Cardiac muscle cell (in vitro differentiated cells and primary cell): ENCODE measurements around the gene TIAM2. TPM values are rescaled to one million over a fixed set of nuclear protein-coding genes. Genes with fewer than 3 reads are reported as not detected.

Experiments
- DNase-seq, 2 donors: peaks; one replicate each; pipeline versions ENCODE4 v3.0.0 to v3.0.0-alpha.2; 2010 to 2017; ENCODE audit warnings: low read depth in 1 of 2, low spot score in 1 of 2
- H3K27ac ChIP-seq: fragments of 200-600 bp; sonication (generic); 2 replicates; pipeline ENCODE4 v1.5.1; 2016
- H3K27me3 ChIP-seq: fragments of 200-600 bp; sonication (generic); 2 replicates; pipeline ENCODE4 v1.6.0; 2016; ENCODE audit warnings: control low read depth
- H3K36me3 ChIP-seq: fragments of 200-600 bp; sonication (generic); 2 replicates; pipeline ENCODE4 v1.5.1; 2016; ENCODE audit warnings: control low read depth
- H3K4me1 ChIP-seq: fragments of 200-600 bp; sonication (generic); 2 replicates; pipeline ENCODE4 v1.8.1; 2017; ENCODE audit warnings: low read depth, mild to moderate bottlenecking, mixed run types
- H3K4me3 ChIP-seq: fragments of 200-600 bp; sonication (generic); 2 replicates; pipeline ENCODE4 v1.5.1; 2016; ENCODE audit warnings: mild to moderate bottlenecking
- H3K9me3 ChIP-seq: fragments of 200-600 bp; sonication (generic); 2 replicates; pipeline ENCODE4 v1.5.1; 2017; ENCODE audit warnings: low read depth, mild to moderate bottlenecking, control low read depth
- CTCF ChIP-seq: IDR thresholded peaks from 2 replicates; pipeline ENCODE4 v1.5.1; 2012; ENCODE audit warnings: low read depth, mild to moderate bottlenecking, low read length
- polyA plus RNA-seq: library from polyadenylated mRNA; unstranded; fragments of >200 nt; fragmentation: Nextera tagmentation; extraction: Ambion mirVana; gene quantifications from 2 replicates; pipeline ENCODE4 v1.2.1, GENCODE V29; 2016
- total RNA-seq: library from RNA; depleted of rRNA; stranded (reverse); fragments of >200 nt; gene quantifications from 2 replicates; pipeline ENCODE4 v1.2.3, GENCODE V29; 2016

TIAM2 gene
- total and polyA plus RNA-seq, 2 experiments from 2014 or later = 3.9 to 12.4 TPM

- no peak for TF ChIP-seq CTCF
- H3K9me3 ChIP-seq = no peaks in the 10 kb centered on the region
Measured at GRCh38 chr6:155163601-155164000, 168.5 kb downstream of the TIAM2 start.

DNA sequence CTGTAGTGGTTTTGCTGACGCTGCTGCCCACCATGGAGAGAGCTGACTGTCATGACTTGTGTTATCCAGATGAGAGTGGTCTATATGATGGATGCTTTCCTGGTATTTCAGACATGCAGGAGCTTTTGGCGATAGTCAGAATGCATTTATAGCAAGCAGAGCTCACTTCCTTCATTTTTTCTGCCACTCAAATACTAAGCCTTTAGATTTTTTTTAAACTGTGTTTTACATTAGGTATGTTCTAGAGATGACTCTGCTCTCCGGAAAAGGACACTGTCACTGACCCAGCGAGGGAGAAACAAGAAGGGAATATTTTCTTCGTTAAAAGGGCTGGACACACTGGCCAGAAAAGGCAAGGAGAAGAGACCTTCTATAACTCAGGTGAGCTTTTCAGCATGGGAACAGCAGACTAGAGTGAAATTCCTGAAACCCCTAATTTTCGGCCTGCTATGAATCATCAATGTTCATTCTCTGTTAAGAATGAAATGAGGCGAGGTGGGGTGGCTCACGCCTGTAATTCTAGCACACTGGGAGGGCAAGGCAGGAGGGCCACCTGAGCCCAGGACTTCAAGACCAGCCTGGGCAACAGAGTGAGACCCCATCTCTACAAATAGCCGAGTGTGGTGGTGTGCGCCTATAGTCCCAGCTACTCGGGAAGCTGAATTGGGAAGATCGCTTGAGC, 170.1 kb downstream of the TIAM2 start:
- no peak overlapping the region for H3K27ac ChIP-seq
- no peaks in the 10 kb centered on the region for H3K4me1 ChIP-seq
- no peak for DNase-seq
- H3K27me3 ChIP-seq = peaks cover 66% of the 10 kb centered on the region
- no peaks in the 10 kb centered on the region for H3K36me3 ChIP-seq
- H3K9me3 ChIP-seq = no peaks in the 10 kb centered on the region
- H3K4me3 ChIP-seq = no peak overlapping the region
- no peak for TF ChIP-seq CTCF

More at GRCh38 chr6:155163601-155164000, 168.5 kb downstream of the TIAM2 start:
- H3K4me1 ChIP-seq = no peaks in the 10 kb centered on the region
- H3K27ac ChIP-seq = no peak overlapping the region
- no peaks in the 10 kb centered on the region for H3K36me3 ChIP-seq
- no peak overlapping the region for H3K4me3 ChIP-seq
- no peak for DNase-seq
- H3K27me3 ChIP-seq = peaks cover 69% of the 10 kb centered on the region

DNA sequence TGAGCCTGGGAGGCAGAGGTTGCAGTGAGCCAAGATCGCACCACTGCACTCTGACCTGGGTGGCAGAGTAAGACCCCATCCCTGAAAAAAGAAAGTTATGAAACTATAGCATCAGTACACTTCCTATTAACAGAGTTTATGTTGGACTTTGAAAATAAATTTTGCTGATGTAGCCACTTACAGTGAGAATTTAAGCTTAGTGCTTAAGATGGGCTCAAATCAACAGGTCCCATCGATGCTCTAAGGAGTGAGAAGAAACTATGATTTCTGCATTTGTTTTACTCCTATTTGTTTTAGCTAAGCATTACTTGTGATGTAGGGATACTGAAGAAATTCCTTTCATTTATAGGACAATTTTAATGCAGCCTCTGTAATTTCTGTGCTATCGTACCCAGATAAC, 175.4 kb downstream of the TIAM2 start:
- no peak overlapping the region for H3K4me3 ChIP-seq
- TF ChIP-seq CTCF = no peak
- H3K9me3 ChIP-seq = no peaks in the 10 kb centered on the region
- DNase-seq = no peak
- no peaks in the 10 kb centered on the region for H3K36me3 ChIP-seq
- H3K27me3 ChIP-seq = peaks cover 66% of the 10 kb centered on the region
- H3K27ac ChIP-seq = no peak overlapping the region
- no peaks in the 10 kb centered on the region for H3K4me1 ChIP-seq

DNA sequence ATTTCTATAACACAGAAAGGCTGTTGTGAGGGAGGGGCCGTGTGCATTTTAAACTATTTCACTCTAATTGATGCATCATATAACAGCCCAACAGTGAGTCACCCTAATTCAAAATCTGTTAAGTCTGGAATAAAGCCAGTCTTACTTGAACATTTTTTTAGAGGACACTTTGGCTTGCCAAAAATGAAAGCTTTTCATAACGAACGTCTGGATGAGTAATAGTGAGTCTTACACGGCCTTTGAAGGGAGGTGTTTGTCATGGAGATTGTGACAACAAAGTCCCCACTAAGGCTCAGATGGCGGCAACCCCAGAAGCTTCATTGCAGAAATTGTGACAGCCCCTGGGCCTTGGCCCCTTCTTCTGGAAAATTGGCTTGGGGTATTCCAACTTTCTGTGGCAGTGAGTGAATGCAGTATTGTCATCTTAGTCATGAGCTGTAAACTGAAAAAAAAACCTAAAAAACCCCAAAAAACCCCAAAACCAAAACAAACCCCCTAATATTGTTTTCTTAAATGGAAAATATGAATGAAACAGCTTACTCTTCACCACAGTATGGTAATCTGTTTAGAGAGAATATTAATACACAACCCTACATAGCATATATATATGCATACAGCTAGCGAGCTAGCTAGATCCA, 176.1 kb downstream of the TIAM2 start:
- Histone ChIP-seq H3K4me1 (no peaks in the 10 kb centered on the region), H3K4me3 (no peak overlapping the region), H3K27me3 (peaks cover 68% of the 10 kb centered on the region), H3K27ac (no peak overlapping the region), H3K36me3 (no peaks in the 10 kb centered on the region), H3K9me3 (no peaks in the 10 kb centered on the region)
- TF ChIP-seq CTCF = no peak
- peak in 1 of 2 donors; percentile 91 for DNase-seq

DNA sequence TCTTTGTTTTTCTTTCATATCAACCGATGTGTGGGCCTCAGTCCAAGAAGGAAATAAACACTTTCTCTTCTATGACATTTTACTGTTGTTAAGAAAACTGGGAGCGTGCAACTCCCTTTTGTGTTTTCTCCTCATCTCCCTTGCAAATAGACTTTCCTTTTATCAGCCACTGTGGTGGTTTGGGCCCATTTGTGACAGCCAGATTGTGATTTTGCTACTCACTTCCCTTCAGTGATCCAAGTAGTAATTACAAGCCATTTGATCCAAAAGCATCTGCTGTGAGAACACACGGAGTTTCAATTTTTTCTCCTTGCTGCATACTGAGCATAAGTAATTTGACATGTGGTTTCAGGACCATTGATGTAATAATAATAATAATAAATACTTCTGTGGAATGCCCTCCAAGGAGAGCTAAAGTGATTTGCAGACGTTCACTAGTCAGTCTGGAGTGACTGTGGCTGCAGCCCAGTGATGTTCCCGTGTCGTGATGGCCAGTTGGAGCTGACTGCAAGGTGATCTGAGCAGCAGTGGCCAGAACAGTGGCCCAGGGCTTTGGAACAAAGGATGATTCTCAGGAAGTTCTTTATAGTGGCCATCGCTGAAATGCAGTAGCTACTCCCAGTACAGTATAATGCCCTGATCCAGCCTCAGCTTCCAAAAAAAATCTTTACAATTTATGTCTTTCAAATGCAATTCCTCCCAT, 176.8 kb downstream of the TIAM2 start:
- no peak for TF ChIP-seq CTCF
- no peaks in the 10 kb centered on the region for H3K9me3 ChIP-seq
- no peak overlapping the region for H3K4me3 ChIP-seq
- H3K36me3 ChIP-seq = no peaks in the 10 kb centered on the region
- no peak overlapping the region for H3K27ac ChIP-seq
- no peaks in the 10 kb centered on the region for H3K4me1 ChIP-seq
- peaks cover 63% of the 10 kb centered on the region for H3K27me3 ChIP-seq
- DNase-seq = peak in 1 of 2 donors; percentile 61
